ENCODE data around the gene APOBR.
"Not testable (repeated sequence)": the region's sequence is repeated elsewhere in the genome, so short reads cannot be mapped to it uniquely, and the experiment has no call there.

The APOBR gene

GRCh38 chr16:28527985-28528384 is 33.5 kb downstream of the APOBR start:
- DNase-seq, result no peak

GRCh38 chr16:28528463-28528867 is 34.0 kb downstream of the APOBR start:
- no peak for DNase-seq

- DNase-seq, result no peak
These were observed 34.7 kb downstream of the APOBR start for GRCh38 chr16:28529124-28529523.

- DNase-seq, result no peak
These were observed 37.6 kb downstream of the APOBR start for GRCh38 chr16:28531777-28532744.

GRCh38 chr16:28532940-28533647 is 38.7 kb downstream of the APOBR start:
- no peak for DNase-seq

- DNase-seq, result no peak
These were observed 40.3 kb downstream of the APOBR start for GRCh38 chr16:28534542-28535373.

GRCh38 chr16:28537076-28537475 is 42.6 kb downstream of the APOBR start:
- peak; percentile 11 for DNase-seq

- no peak for DNase-seq
These were observed 43.7 kb downstream of the APOBR start for GRCh38 chr16:28537964-28538732.

GRCh38 chr16:28538733-28539596 is 44.5 kb downstream of the APOBR start, which contains the start of gene NUPR1:
Gene NUPR1 (minus strand): TSS chr16:28538974. CDS start chr16:28538907, 67 bp downstream.
- DNase-seq, result no peak

GRCh38 chr16:28540346-28540745 is 45.9 kb downstream of the APOBR start:
- DNase-seq, result no peak

GRCh38 chr16:28542646-28543045 is 48.2 kb downstream of the APOBR start:
- DNase-seq, result no peak

GRCh38 chr16:28543072-28543471 is 48.6 kb downstream of the APOBR start:
- peak; percentile 46 for DNase-seq

GRCh38 chr16:28544998-28545397 is 50.6 kb downstream of the APOBR start:
- DNase-seq, result no peak

GRCh38 chr16:28545964-28546363 is 51.5 kb downstream of the APOBR start:
- DNase-seq, result not testable (repeated sequence)

- no peak for DNase-seq
These were observed 52.2 kb downstream of the APOBR start for GRCh38 chr16:28546626-28547025.

- no peak for DNase-seq
These were observed 53.9 kb downstream of the APOBR start for GRCh38 chr16:28548306-28548802.

All from NCI-H69 (cell line).